Measurements from ENCODE around the gene UTP18. TPM values are rescaled to one million over a fixed set of nuclear protein-coding genes. Genes with fewer than 3 reads are reported as not detected.
"Not testable (repeated sequence)": the region's sequence is repeated elsewhere in the genome, so short reads cannot be mapped to it uniquely, and the experiment has no call there.

UTP18 gene
- total and polyA plus RNA-seq, 5 donors from 2014 or later = 50.2 to 56.7 (median 55.4) TPM

GRCh38 chr17:51261024-51261963 is 948 bp downstream of the UTP18 start:
- no peak for ATAC-seq (ENCODE audit: low read depth in 2 of 2)
- H3K27me3 ChIP-seq (ENCODE audit: control insufficient read depth, insufficient read depth, low read length) = no peaks in the 10 kb centered on the region
- H3K4me3 ChIP-seq (ENCODE audit: low read depth, low read length) = peak overlapping the region; percentile 82
- H3K9me3 ChIP-seq (ENCODE audit: control insufficient read depth in 2 of 2, low read length in 2 of 2) = no peaks in the 10 kb centered on the region
- Mint-ChIP-seq H3K9me3 (peaks cover 0 to 2% (median 0%) of the 10 kb centered on the region in 7 donors), H3K27me3 (no peaks in the 10 kb centered on the region), H3K4me3 (peak overlapping the region; percentile 97 to 98 (median 97)), H3K36me3 (peaks cover 16% of the 10 kb centered on the region), H3K4me1 (peaks cover 29 to 75% (median 60%) of the 10 kb centered on the region in 4 donors), H3K27ac (peak overlapping the region; percentile 76 to 99 (median 89))
- peak overlapping the region; percentile 97 for H3K27ac ChIP-seq (ENCODE audit: insufficient read depth, low read length, poor library complexity, severe bottlenecking)
- DNase-seq = peak in 1 of 3 donors; percentile 78
- peaks cover 52% of the 10 kb centered on the region for H3K4me1 ChIP-seq (ENCODE audit: control insufficient read depth, insufficient read depth, low read length, poor library complexity, severe bottlenecking)
- peaks cover 33% of the 10 kb centered on the region for H3K36me3 ChIP-seq (ENCODE audit: control insufficient read depth, insufficient read depth, low read length)

GRCh38 chr17:51263006-51263405 is 2.7 kb downstream of the UTP18 start:
- Mint-ChIP-seq H3K27ac (peak overlapping the region; percentile 79 to 89 (median 86)), H3K9me3 (peaks cover 0 to 2% (median 0%) of the 10 kb centered on the region in 7 donors), H3K27me3 (no peaks in the 10 kb centered on the region), H3K4me1 (peaks cover 29 to 68% (median 53%) of the 10 kb centered on the region in 4 donors), H3K4me3 (peak overlapping the region; percentile 61 to 97 (median 70)), H3K36me3 (peaks cover 25% of the 10 kb centered on the region)
- peak overlapping the region; percentile 42 for H3K4me3 ChIP-seq (ENCODE audit: low read depth, low read length)
- H3K36me3 ChIP-seq (ENCODE audit: control insufficient read depth, insufficient read depth, low read length) = peaks cover 45% of the 10 kb centered on the region
- H3K4me1 ChIP-seq (ENCODE audit: control insufficient read depth, insufficient read depth, low read length, poor library complexity, severe bottlenecking) = peaks cover 48% of the 10 kb centered on the region
- no peaks in the 10 kb centered on the region for H3K27me3 ChIP-seq (ENCODE audit: control insufficient read depth, insufficient read depth, low read length)
- ATAC-seq (ENCODE audit: low read depth in 2 of 2) = no peak
- no peak overlapping the region for H3K27ac ChIP-seq (ENCODE audit: insufficient read depth, low read length, poor library complexity, severe bottlenecking)
- no peak for DNase-seq
- no peaks in the 10 kb centered on the region for H3K9me3 ChIP-seq (ENCODE audit: control insufficient read depth in 2 of 2, low read length in 2 of 2)

DNA sequence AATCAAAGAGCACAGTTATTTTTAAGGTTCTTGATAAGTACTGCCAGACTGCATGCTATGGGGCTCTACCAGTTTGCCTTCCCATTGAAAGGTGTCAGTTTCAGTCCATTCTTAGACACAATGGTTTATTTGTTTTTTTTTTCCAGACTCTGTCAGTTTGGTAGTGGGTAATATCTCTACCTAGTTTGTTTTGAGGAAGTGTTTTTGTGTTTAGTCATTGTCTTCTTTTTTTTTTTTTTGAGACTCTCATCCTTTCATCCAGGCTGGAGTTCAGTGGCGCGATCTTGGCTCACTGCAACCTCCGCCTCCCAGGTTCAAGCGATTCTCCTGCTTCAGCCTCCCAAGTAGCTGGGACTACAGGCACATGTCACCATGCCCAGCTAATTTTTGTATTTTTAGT is 4.1 kb downstream of the UTP18 start:
- H3K4me3 Mint-ChIP-seq = peak overlapping the region in 3 of 4 donors; percentile 10 to 50 (median 19)
- peaks cover 35% of the 10 kb centered on the region for H3K36me3 Mint-ChIP-seq
- not testable (repeated sequence) for DNase-seq; H3K9me3 Mint-ChIP-seq; H3K27ac ChIP-seq (ENCODE audit: insufficient read depth, low read length, poor library complexity, severe bottlenecking); ATAC-seq (ENCODE audit: low read depth in 2 of 2); H3K27me3 Mint-ChIP-seq; H3K27ac Mint-ChIP-seq; H3K4me3 ChIP-seq (ENCODE audit: low read depth, low read length); H3K27me3 ChIP-seq (ENCODE audit: control insufficient read depth, insufficient read depth, low read length); H3K9me3 ChIP-seq (ENCODE audit: control insufficient read depth in 2 of 2, low read length in 2 of 2)
- peaks cover 36% of the 10 kb centered on the region for H3K4me1 ChIP-seq (ENCODE audit: control insufficient read depth, insufficient read depth, low read length, poor library complexity, severe bottlenecking)
- peaks cover 59% of the 10 kb centered on the region for H3K36me3 ChIP-seq (ENCODE audit: control insufficient read depth, insufficient read depth, low read length)
- H3K4me1 Mint-ChIP-seq = peaks cover 28 to 63% (median 47%) of the 10 kb centered on the region in 4 donors

DNA sequence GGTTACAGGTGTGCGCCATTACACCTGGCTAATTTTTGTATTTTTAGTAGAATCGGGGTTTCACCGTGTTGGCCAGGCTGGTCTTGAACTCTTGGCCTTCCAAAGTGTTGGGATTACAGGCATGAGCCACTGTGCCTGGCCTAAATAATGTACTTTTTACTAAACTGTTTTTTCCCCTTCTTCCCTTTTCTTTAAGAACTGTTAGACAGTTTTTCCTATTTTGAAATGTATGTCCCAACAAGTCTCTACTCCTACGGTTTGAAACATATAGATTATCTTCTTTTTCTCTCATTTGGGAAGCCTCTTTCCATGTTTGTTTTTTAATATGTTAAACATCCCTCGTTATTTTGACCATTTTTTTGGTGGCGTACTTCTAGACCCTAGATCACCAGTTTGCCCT is 9.6 kb downstream of the UTP18 start:
- no peaks in the 10 kb centered on the region for H3K27me3 ChIP-seq (ENCODE audit: control insufficient read depth, insufficient read depth, low read length)
- H3K27ac ChIP-seq (ENCODE audit: insufficient read depth, low read length, poor library complexity, severe bottlenecking) = no peak overlapping the region
- peaks cover 60% of the 10 kb centered on the region for H3K36me3 Mint-ChIP-seq
- H3K4me3 Mint-ChIP-seq = no peak overlapping the region
- ATAC-seq (ENCODE audit: low read depth in 2 of 2) = no peak
- H3K9me3 ChIP-seq (ENCODE audit: control insufficient read depth in 2 of 2, low read length in 2 of 2) = no peaks in the 10 kb centered on the region
- no peaks in the 10 kb centered on the region for H3K9me3 Mint-ChIP-seq
- H3K27me3 Mint-ChIP-seq = no peaks in the 10 kb centered on the region
- peaks cover 7% of the 10 kb centered on the region for H3K4me1 ChIP-seq (ENCODE audit: control insufficient read depth, insufficient read depth, low read length, poor library complexity, severe bottlenecking)
- H3K36me3 ChIP-seq (ENCODE audit: control insufficient read depth, insufficient read depth, low read length) = peaks cover 91% of the 10 kb centered on the region
- H3K27ac Mint-ChIP-seq = no peak overlapping the region
- H3K4me3 ChIP-seq (ENCODE audit: low read depth, low read length) = no peak overlapping the region
- peaks cover 35 to 63% (median 49%) of the 10 kb centered on the region in 4 donors for H3K4me1 Mint-ChIP-seq
- DNase-seq = no peak

DNA sequence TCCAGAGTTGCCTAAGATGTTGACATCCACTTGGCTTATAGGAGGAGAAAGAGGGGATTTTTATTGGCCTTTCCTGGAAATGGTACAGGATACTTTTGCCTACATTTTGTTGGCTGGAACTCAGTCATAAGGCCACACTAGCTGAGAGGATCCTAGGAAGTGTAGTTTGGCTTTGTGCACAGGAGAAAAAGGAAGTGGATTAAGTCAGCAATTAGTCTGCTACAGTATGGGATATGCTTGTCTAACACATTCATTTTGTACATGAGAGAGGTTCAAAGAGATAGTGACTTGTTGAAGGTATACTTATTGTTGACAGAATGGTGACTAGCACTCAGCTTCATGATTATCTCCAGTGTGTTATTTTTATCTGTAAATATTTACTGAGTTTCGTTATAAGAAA is 10.3 kb downstream of the UTP18 start:
- no peak overlapping the region for H3K4me3 Mint-ChIP-seq
- H3K4me3 ChIP-seq (ENCODE audit: low read depth, low read length) = no peak overlapping the region
- peaks cover 60% of the 10 kb centered on the region for H3K36me3 Mint-ChIP-seq
- no peaks in the 10 kb centered on the region for H3K27me3 Mint-ChIP-seq
- H3K27ac ChIP-seq (ENCODE audit: insufficient read depth, low read length, poor library complexity, severe bottlenecking) = no peak overlapping the region
- peak overlapping the region in 1 of 3 donors; percentile 38 for H3K27ac Mint-ChIP-seq
- no peaks in the 10 kb centered on the region for H3K27me3 ChIP-seq (ENCODE audit: control insufficient read depth, insufficient read depth, low read length)
- peaks cover 91% of the 10 kb centered on the region for H3K36me3 ChIP-seq (ENCODE audit: control insufficient read depth, insufficient read depth, low read length)
- peaks cover 35 to 62% (median 47%) of the 10 kb centered on the region in 4 donors for H3K4me1 Mint-ChIP-seq
- H3K9me3 ChIP-seq (ENCODE audit: control insufficient read depth in 2 of 2, low read length in 2 of 2) = no peaks in the 10 kb centered on the region
- H3K4me1 ChIP-seq (ENCODE audit: control insufficient read depth, insufficient read depth, low read length, poor library complexity, severe bottlenecking) = peaks cover 7% of the 10 kb centered on the region
- ATAC-seq (ENCODE audit: low read depth in 2 of 2) (no peak), DNase-seq (no peak)
- no peaks in the 10 kb centered on the region for H3K9me3 Mint-ChIP-seq

DNA sequence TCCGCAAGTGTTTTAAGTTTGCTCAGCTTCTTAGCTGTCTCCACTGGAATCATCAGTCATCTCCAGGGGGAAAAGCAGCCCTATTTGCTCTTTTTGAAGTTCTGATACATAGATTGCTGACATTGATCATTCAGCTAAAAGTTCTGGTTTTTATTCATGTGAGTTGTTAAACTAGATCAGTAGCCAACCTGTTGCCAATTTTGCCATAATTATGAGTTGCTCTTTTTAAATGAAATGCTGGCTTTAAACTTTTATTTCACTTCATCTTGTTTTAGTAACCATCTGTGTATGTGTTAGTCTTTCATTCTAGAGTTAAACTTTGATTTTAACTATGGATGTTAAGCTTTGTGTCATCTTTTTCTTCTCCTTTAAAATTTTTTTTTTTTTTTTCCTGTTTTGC is 12.5 kb downstream of the UTP18 start:
- peak overlapping the region in 1 of 3 donors; percentile 45 for H3K27ac Mint-ChIP-seq
- H3K36me3 Mint-ChIP-seq = peaks cover 66% of the 10 kb centered on the region
- no peak for ATAC-seq (ENCODE audit: low read depth in 2 of 2)

DNA sequence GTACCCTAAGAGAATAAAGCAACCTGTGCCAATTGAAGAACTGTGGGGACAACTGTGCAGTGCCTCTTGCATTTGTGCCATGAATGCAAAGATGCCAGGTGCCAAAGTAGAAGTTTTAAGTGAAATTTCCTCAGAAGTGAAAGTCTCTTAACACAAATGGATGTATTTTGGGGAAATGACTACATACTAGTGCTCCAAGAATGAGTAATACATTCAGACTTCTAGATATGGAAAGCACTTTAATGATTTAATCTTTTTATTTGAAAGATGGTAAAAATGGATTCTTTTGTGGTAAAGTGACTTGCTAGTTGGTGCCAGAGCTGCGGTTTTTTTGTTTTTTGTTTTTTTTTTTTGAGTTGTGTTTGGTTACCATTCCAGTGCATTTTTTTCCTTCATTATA is 15.0 kb downstream of the UTP18 start:
- Mint-ChIP-seq H3K27ac (no peak overlapping the region), H3K36me3 (peaks cover 67% of the 10 kb centered on the region), H3K4me3 (no peak overlapping the region), H3K9me3 (no peaks in the 10 kb centered on the region), H3K27me3 (no peaks in the 10 kb centered on the region), H3K4me1 (peaks cover 18 to 34% (median 28%) of the 10 kb centered on the region in 4 donors)
- no peak overlapping the region for H3K27ac ChIP-seq (ENCODE audit: insufficient read depth, low read length, poor library complexity, severe bottlenecking)
- no peak for DNase-seq
- no peak overlapping the region for H3K4me3 ChIP-seq (ENCODE audit: low read depth, low read length)
- H3K9me3 ChIP-seq (ENCODE audit: control insufficient read depth in 2 of 2, low read length in 2 of 2) = no peaks in the 10 kb centered on the region
- H3K27me3 ChIP-seq (ENCODE audit: control insufficient read depth, insufficient read depth, low read length) = no peaks in the 10 kb centered on the region
- no peaks in the 10 kb centered on the region for H3K4me1 ChIP-seq (ENCODE audit: control insufficient read depth, insufficient read depth, low read length, poor library complexity, severe bottlenecking)
- no peak for ATAC-seq (ENCODE audit: low read depth in 2 of 2)
- H3K36me3 ChIP-seq (ENCODE audit: control insufficient read depth, insufficient read depth, low read length) = peaks cover 89% of the 10 kb centered on the region

More for the DNA sequence above, 12.5 kb downstream of the UTP18 start:
- Histone ChIP-seq H3K27me3 (ENCODE audit: control insufficient read depth, insufficient read depth, low read length) (no peaks in the 10 kb centered on the region), H3K36me3 (ENCODE audit: control insufficient read depth, insufficient read depth, low read length) (peaks cover 92% of the 10 kb centered on the region), H3K4me1 (ENCODE audit: control insufficient read depth, insufficient read depth, low read length, poor library complexity, severe bottlenecking) (no peaks in the 10 kb centered on the region), H3K9me3 (ENCODE audit: control insufficient read depth in 2 of 2, low read length in 2 of 2) (no peaks in the 10 kb centered on the region), H3K4me3 (ENCODE audit: low read depth, low read length) (no peak overlapping the region), H3K27ac (ENCODE audit: insufficient read depth, low read length, poor library complexity, severe bottlenecking) (no peak overlapping the region)
- Mint-ChIP-seq H3K9me3 (no peaks in the 10 kb centered on the region), H3K27me3 (no peaks in the 10 kb centered on the region), H3K4me1 (peaks cover 23 to 53% (median 42%) of the 10 kb centered on the region in 4 donors), H3K4me3 (no peak overlapping the region)
- no peak for DNase-seq

All from CD4-positive, CD25-positive, alpha-beta regulatory T cell (primary cell).